ENCODE data around the gene DCBLD1.

The DCBLD1 gene

GRCh38 chr6:117549611-117550010 is 67.1 kb downstream of the DCBLD1 start:
- in situ Hi-C loops (cut with HindIII; ENCODE audit: low sequenced_read_pairs), result no loop called here
- DNase-seq (ENCODE audit: low read depth, low spot score), result no peak
- no peak overlapping the region for H3K4me3 ChIP-seq (ENCODE audit: low read depth, low read length)
- TF ChIP-seq CTCF (IDR thresholded peaks at IDR 0.05; ENCODE audit: low read depth, low read length), result no peak

- TF ChIP-seq CTCF (IDR thresholded peaks at IDR 0.05; ENCODE audit: low read depth, low read length), result no peak
- no peak for DNase-seq (ENCODE audit: low read depth, low spot score)
- in situ Hi-C loops (cut with HindIII; ENCODE audit: low sequenced_read_pairs), result no loop called here
- no peak overlapping the region for H3K4me3 ChIP-seq (ENCODE audit: low read depth, low read length)
Observed at GRCh38 chr6:117550078-117550600, 67.7 kb downstream of the DCBLD1 start.

GRCh38 chr6:117550618-117551242 is 68.3 kb downstream of the DCBLD1 start:
- in situ Hi-C loops (cut with HindIII; ENCODE audit: low sequenced_read_pairs), result no loop called here
- H3K4me3 ChIP-seq (ENCODE audit: low read depth, low read length), result no peak overlapping the region
- no peak for TF ChIP-seq CTCF (IDR thresholded peaks at IDR 0.05; ENCODE audit: low read depth, low read length)
- no peak for DNase-seq (ENCODE audit: low read depth, low spot score)

- no peak for TF ChIP-seq CTCF (IDR thresholded peaks at IDR 0.05; ENCODE audit: low read depth, low read length)
- in situ Hi-C loops (cut with HindIII; ENCODE audit: low sequenced_read_pairs), result no loop called here
- no peak for DNase-seq (ENCODE audit: low read depth, low spot score)
- H3K4me3 ChIP-seq (ENCODE audit: low read depth, low read length), result no peak overlapping the region
Observed at GRCh38 chr6:117552618-117553017, 70.1 kb downstream of the DCBLD1 start.

- in situ Hi-C loops (cut with HindIII; ENCODE audit: low sequenced_read_pairs), result no loop called here
- H3K4me3 ChIP-seq (ENCODE audit: low read depth, low read length), result no peak overlapping the region
- no peak for TF ChIP-seq CTCF (IDR thresholded peaks at IDR 0.05; ENCODE audit: low read depth, low read length)
- DNase-seq (ENCODE audit: low read depth, low spot score), result no peak
Observed at GRCh38 chr6:117553142-117553541, 70.7 kb downstream of the DCBLD1 start.

- TF ChIP-seq CTCF (IDR thresholded peaks at IDR 0.05; ENCODE audit: low read depth, low read length), result no peak
- in situ Hi-C loops (cut with HindIII; ENCODE audit: low sequenced_read_pairs), result no loop called here
- H3K4me3 ChIP-seq (ENCODE audit: low read depth, low read length), result no peak overlapping the region
- no peak for DNase-seq (ENCODE audit: low read depth, low spot score)
Observed at GRCh38 chr6:117555262-117555849, 72.9 kb downstream of the DCBLD1 start.
